B cell (primary cell): ENCODE results near the gene S100A5.

Source experiments
- EZH2 ChIP-seq: IDR thresholded peaks from 2 replicates; pipeline ENCODE4 v1.6.1; 2012; ENCODE audit warnings: borderline replicate concordance, low read depth, mild to moderate bottlenecking, moderate library complexity, low read length; ENCODE audit not compliant: insufficient read depth, poor library complexity, severe bottlenecking
- TF ChIP-seq, protein P1 (sequence below): fragments of 200-600 bp; IDR thresholded peaks from one replicate; pipeline ENCODE4 v1.8.0; 2022; ENCODE audit warnings: antibody characterized with exemption, mild to moderate bottlenecking

DNA sequence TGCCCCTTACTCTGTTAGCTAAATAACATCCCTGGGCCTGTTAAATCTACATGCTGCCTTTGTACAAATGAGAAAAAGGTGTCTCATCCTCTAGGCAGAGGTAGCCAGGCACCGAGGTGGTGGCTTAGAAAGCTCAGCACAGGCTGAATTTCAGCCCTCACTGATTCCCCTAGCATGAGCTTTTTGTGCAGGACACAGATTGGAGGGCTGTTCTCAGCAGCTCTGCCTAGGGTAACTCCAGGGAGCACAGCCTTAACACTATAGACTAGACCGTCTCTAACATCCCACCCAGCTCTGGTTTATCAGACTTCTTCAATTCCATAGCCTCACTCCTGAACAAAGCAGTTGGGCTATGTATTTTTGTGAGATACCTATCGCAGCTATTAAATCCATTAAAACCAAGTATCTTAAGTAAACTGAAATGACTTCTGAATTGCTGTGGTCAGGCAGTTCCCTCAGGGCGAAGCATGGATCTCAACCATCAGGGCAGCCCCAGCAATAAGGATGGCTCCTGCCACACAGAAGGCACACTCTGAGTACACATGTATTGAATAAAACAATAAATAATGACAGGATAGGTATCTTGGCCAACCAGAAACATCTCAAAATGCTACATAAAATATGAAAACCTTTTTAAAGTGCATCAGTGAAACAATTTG is 19.8 kb downstream of the S100A5 start:
- TF ChIP-seq, protein P1, sequence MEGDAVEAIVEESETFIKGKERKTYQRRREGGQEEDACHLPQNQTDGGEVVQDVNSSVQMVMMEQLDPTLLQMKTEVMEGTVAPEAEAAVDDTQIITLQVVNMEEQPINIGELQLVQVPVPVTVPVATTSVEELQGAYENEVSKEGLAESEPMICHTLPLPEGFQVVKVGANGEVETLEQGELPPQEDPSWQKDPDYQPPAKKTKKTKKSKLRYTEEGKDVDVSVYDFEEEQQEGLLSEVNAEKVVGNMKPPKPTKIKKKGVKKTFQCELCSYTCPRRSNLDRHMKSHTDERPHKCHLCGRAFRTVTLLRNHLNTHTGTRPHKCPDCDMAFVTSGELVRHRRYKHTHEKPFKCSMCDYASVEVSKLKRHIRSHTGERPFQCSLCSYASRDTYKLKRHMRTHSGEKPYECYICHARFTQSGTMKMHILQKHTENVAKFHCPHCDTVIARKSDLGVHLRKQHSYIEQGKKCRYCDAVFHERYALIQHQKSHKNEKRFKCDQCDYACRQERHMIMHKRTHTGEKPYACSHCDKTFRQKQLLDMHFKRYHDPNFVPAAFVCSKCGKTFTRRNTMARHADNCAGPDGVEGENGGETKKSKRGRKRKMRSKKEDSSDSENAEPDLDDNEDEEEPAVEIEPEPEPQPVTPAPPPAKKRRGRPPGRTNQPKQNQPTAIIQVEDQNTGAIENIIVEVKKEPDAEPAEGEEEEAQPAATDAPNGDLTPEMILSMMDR: no peak
- TF ChIP-seq EZH2: no peak
